Loucy (cell line): Measurements from ENCODE around the gene CDKN2C.
A peak's percentile ranks its signal among the peaks of the same experiment; 100 is the strongest.
"Not testable (repeated sequence)": the region's sequence is repeated elsewhere in the genome, so short reads cannot be mapped to it uniquely, and the experiment has no call there.

Experiments
- H2AFZ ChIP-seq: fragments of 200-600 bp; sonication (generic); 2 replicates; pipeline ENCODE4 v1.6.0; 2016; ENCODE audit warnings: antibody characterized with exemption, mild to moderate bottlenecking, low read length, moderate library complexity
- H3F3A ChIP-seq: fragments of 200-600 bp; 2 replicates; pipeline ENCODE4 v1.6.0; 2016; ENCODE audit warnings: antibody characterized with exemption, low read depth, mild to moderate bottlenecking
- H3K27me3 ChIP-seq: fragments of 200-600 bp; sonication (generic); 2 replicates; pipeline ENCODE4 v1.6.1; 2014; ENCODE audit warnings: low read length, mild to moderate bottlenecking; ENCODE audit not compliant: insufficient read depth, poor library complexity, severe bottlenecking
- H3K36me3 ChIP-seq: fragments of 200-600 bp; sonication (generic); 2 replicates; pipeline ENCODE4 v1.6.1; 2016; ENCODE audit warnings: low read length; ENCODE audit not compliant: insufficient read depth
- H3K4me1 ChIP-seq: fragments of 200-600 bp; sonication (generic); 2 replicates; pipeline ENCODE4 v1.5.1; 2014; ENCODE audit warnings: low read length, mild to moderate bottlenecking; ENCODE audit not compliant: insufficient read depth, poor library complexity, severe bottlenecking
- H3K4me2 ChIP-seq: fragments of 200-600 bp; sonication (generic); 2 replicates; pipeline ENCODE4 v1.6.0; 2014; ENCODE audit warnings: antibody characterized with exemption, low read length, low read depth, mild to moderate bottlenecking; ENCODE audit not compliant: poor library complexity, severe bottlenecking
- H3K4me3 ChIP-seq: fragments of 200-600 bp; sonication (generic); 2 replicates; pipeline ENCODE4 v1.5.1; 2014; ENCODE audit warnings: low read length, mild to moderate bottlenecking, mixed read lengths; ENCODE audit not compliant: poor library complexity, severe bottlenecking
- H3K79me2 ChIP-seq: fragments of 200-600 bp; sonication (generic); 2 replicates; pipeline ENCODE4 v1.6.1; 2014; ENCODE audit warnings: low read length; ENCODE audit not compliant: insufficient read depth
- H3K9ac ChIP-seq: fragments of 200-600 bp; sonication (generic); 2 replicates; pipeline ENCODE4 v1.6.0; 2014; ENCODE audit warnings: mild to moderate bottlenecking, low read depth, low read length, moderate library complexity; ENCODE audit not compliant: poor library complexity, severe bottlenecking
- H3K9me2 ChIP-seq: fragments of 200-600 bp; sonication (generic); replicated peaks from 2 replicates; pipeline ENCODE4 v1.6.1; 2016; ENCODE audit warnings: low read depth, low read length, mixed read lengths
- H3K9me3 ChIP-seq: fragments of 200-600 bp; sonication (generic); 2 replicates; pipeline ENCODE4 v1.6.1; 2014; ENCODE audit warnings: mild to moderate bottlenecking, antibody characterized with exemption, low read length, low read depth; ENCODE audit not compliant: insufficient read depth
- H4K20me1 ChIP-seq: fragments of 200-600 bp; sonication (generic); 2 replicates; pipeline ENCODE4 v1.6.0; 2014; ENCODE audit warnings: antibody characterized with exemption, low read length, mild to moderate bottlenecking; ENCODE audit not compliant: insufficient read depth, poor library complexity, severe bottlenecking
- CTCF ChIP-seq: fragments of 200-600 bp; sonication (generic); conservative IDR thresholded peaks from 2 replicates; pipeline ENCODE4 v1.5.1; 2014; ENCODE audit warnings: mild to moderate bottlenecking, antibody characterized with exemption, low read length
- EZH2phosphoT487 ChIP-seq: fragments of 200-600 bp; IDR thresholded peaks from 2 replicates; pipeline ENCODE4 v1.6.1; 2018; ENCODE audit warnings: antibody characterized with exemption, mild to moderate bottlenecking, moderate library complexity, borderline replicate concordance

CDKN2C gene

GRCh38 chr1:51000160-51000559 lies 30.1 kb downstream of the CDKN2C start:
- Histone ChIP-seq H3K79me2 (0 out of 2 replicates have a peak, but pooled peaks cover 4% of the 10 kb centered on the region), H3K9ac (no peak overlapping the region), H3K4me1 (peaks cover 7% of the 10 kb centered on the region), H3K36me3 (no peaks in the 10 kb centered on the region), H3K9me3 (no peaks in the 10 kb centered on the region), H3K4me3 (no peak overlapping the region), H3K4me2 (peak overlapping the region; percentile 3), H4K20me1 (no peaks in the 10 kb centered on the region), H2AFZ (no peak overlapping the region), H3K27me3 (no peaks in the 10 kb centered on the region), H3F3A (peaks cover 7% of the 10 kb centered on the region; the same call in 1 of the 2 replicates), H3K9me2 (no peaks in the 10 kb centered on the region)
- TF ChIP-seq CTCF (no peak), EZH2phosphoT487 (no peak)

GRCh38 chr1:51000651-51001050 lies 30.6 kb downstream of the CDKN2C start:
- Histone ChIP-seq H3K9me2 (no peaks in the 10 kb centered on the region), H3K4me3 (no peak overlapping the region), H3K36me3 (no peaks in the 10 kb centered on the region), H3K4me2 (peak overlapping the region; percentile 3), H3K79me2 (0 out of 2 replicates have a peak, but pooled peaks cover 4% of the 10 kb centered on the region), H4K20me1 (no peaks in the 10 kb centered on the region), H3K4me1 (peaks cover 7% of the 10 kb centered on the region), H3F3A (peaks cover 7% of the 10 kb centered on the region; the same call in 1 of the 2 replicates), H2AFZ (no peak overlapping the region), H3K9me3 (no peaks in the 10 kb centered on the region), H3K27me3 (no peaks in the 10 kb centered on the region), H3K9ac (no peak overlapping the region)
- TF ChIP-seq EZH2phosphoT487 (no peak), CTCF (no peak)

- TF ChIP-seq CTCF (no peak), EZH2phosphoT487 (no peak)
- no peaks in the 10 kb centered on the region for H4K20me1 ChIP-seq
- no peaks in the 10 kb centered on the region for H3K79me2 ChIP-seq
- H3K4me3 ChIP-seq = no peak overlapping the region
- no peaks in the 10 kb centered on the region for H3K36me3 ChIP-seq
- H3K4me1 ChIP-seq = peaks cover 7% of the 10 kb centered on the region
- H2AFZ ChIP-seq = no peak overlapping the region
- no peaks in the 10 kb centered on the region for H3K27me3 ChIP-seq
- no peaks in the 10 kb centered on the region for H3K9me3 ChIP-seq
- H3F3A ChIP-seq = peaks cover 7% of the 10 kb centered on the region; the same call in 1 of the 2 replicates
- no peaks in the 10 kb centered on the region for H3K9me2 ChIP-seq
- H3K9ac ChIP-seq = no peak overlapping the region
- no peak overlapping the region for H3K4me2 ChIP-seq
These were observed 32.5 kb downstream of the CDKN2C start for GRCh38 chr1:51002516-51002915.

- H3K9me3 ChIP-seq, H3K9ac ChIP-seq, H3K4me2 ChIP-seq, H4K20me1 ChIP-seq, H3K4me3 ChIP-seq, H3K4me1 ChIP-seq, H2AFZ ChIP-seq, H3K27me3 ChIP-seq, H3K79me2 ChIP-seq, H3F3A ChIP-seq, H3K36me3 ChIP-seq, H3K9me2 ChIP-seq: not testable (repeated sequence)
These were observed 35.5 kb downstream of the CDKN2C start for GRCh38 chr1:51005549-51005948.
